ENCODE results near the gene PC.

PC gene

DNA sequence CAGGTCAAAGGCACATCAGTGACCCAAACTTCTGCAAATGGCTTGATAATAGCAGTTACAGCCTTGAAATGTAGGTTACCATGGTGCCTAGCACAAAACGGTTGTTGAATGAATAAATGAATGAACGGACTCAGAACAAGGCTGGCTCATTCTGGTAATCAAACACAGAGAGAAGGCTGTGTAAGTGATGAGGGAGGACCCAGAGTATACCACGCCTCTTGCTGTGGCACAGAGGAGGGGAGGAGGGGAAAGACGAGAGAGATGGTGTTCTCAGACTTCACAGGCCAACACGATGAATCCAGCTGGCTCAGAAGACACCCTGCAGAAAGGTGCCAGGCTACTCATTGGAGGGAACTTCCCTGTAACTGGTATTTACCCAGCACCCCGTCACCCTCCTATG lies 38.3 kb downstream of the PC start:
- Histone ChIP-seq H3K9ac (ENCODE audit: insufficient read length, low read depth) (no peak overlapping the region), H3K36me3 (ENCODE audit: insufficient read depth, insufficient read length, low read length) (no peaks in the 10 kb centered on the region), H3K9me3 (ENCODE audit: insufficient read depth, low read length) (no peaks in the 10 kb centered on the region), H3K4me1 (ENCODE audit: insufficient read depth, insufficient read length) (peaks cover 19% of the 10 kb centered on the region), H3K4me3 (ENCODE audit: insufficient read length, low read depth) (no peak overlapping the region), H3K27me3 (ENCODE audit: insufficient read depth, insufficient read length) (no peaks in the 10 kb centered on the region)
- TF ChIP-seq YY1 (IDR thresholded peaks at IDR 0.05; ENCODE audit: insufficient read depth, insufficient read length) = no peak
- no peak for TF ChIP-seq ZNF274 (IDR thresholded peaks at IDR 0.05; ENCODE audit: low read depth, low read length)
- TF ChIP-seq SUZ12 (IDR thresholded peaks at IDR 0.05; ENCODE audit: extremely low read depth, insufficient read depth, insufficient read length) = no peak
- DNase-seq (ENCODE audit: low read depth, low spot score) = no peak

- no peak overlapping the region for H3K9ac ChIP-seq (ENCODE audit: insufficient read length, low read depth)
- no peak overlapping the region for H3K4me3 ChIP-seq (ENCODE audit: insufficient read length, low read depth)
- H3K27me3 ChIP-seq (ENCODE audit: insufficient read depth, insufficient read length) = no peaks in the 10 kb centered on the region
- no peaks in the 10 kb centered on the region for H3K36me3 ChIP-seq (ENCODE audit: insufficient read depth, insufficient read length, low read length)
- H3K9me3 ChIP-seq (ENCODE audit: insufficient read depth, low read length) = no peaks in the 10 kb centered on the region
- DNase-seq (ENCODE audit: low read depth, low spot score) = no peak
- TF ChIP-seq SUZ12 (IDR thresholded peaks at IDR 0.05; ENCODE audit: extremely low read depth, insufficient read depth, insufficient read length) (no peak), ZNF274 (IDR thresholded peaks at IDR 0.05; ENCODE audit: low read depth, low read length) (no peak)
- H3K4me1 ChIP-seq (ENCODE audit: insufficient read depth, insufficient read length) = peaks cover 23% of the 10 kb centered on the region
Measured at GRCh38 chr11:66918741-66919140, 39.4 kb downstream of the PC start.

DNA sequence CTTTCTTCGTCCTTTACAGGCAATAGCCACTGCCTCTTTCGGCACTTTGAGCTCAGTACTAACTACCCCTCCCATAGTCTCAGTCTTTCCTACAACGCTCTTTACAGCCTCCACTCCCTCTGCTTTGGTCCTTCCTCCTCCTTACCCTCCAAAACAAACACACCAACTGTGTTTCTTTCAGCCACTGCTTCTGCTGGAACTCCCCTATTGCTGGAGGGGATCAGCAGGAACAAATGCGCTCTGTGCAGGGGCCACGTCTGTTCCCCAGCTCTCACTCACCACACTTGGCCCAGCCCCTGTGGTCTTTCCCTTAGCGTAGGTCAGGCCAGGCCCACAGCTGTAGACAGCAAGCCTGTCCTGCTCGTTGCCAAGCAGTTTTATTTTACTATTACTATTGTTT lies 42.3 kb downstream of the PC start:
- TF ChIP-seq YY1 (IDR thresholded peaks at IDR 0.05; ENCODE audit: insufficient read depth, insufficient read length) (no peak), ZNF274 (IDR thresholded peaks at IDR 0.05; ENCODE audit: low read depth, low read length) (no peak), SUZ12 (IDR thresholded peaks at IDR 0.05; ENCODE audit: extremely low read depth, insufficient read depth, insufficient read length) (no peak)
- H3K36me3 ChIP-seq (ENCODE audit: insufficient read depth, insufficient read length, low read length) = no peaks in the 10 kb centered on the region
- H3K9me3 ChIP-seq (ENCODE audit: insufficient read depth, low read length) = no peaks in the 10 kb centered on the region
- no peak for DNase-seq (ENCODE audit: low read depth, low spot score)
- H3K4me3 ChIP-seq (ENCODE audit: insufficient read length, low read depth) = no peak overlapping the region
- H3K9ac ChIP-seq (ENCODE audit: insufficient read length, low read depth) = peak overlapping the region; percentile 68
- no peaks in the 10 kb centered on the region for H3K27me3 ChIP-seq (ENCODE audit: insufficient read depth, insufficient read length)
- H3K4me1 ChIP-seq (ENCODE audit: insufficient read depth, insufficient read length) = peaks cover 35% of the 10 kb centered on the region

GRCh38 chr11:66915046-66915832 lies 42.9 kb downstream of the PC start:
- H3K4me3 ChIP-seq (ENCODE audit: insufficient read length, low read depth) = no peak overlapping the region
- peaks cover 31% of the 10 kb centered on the region for H3K4me1 ChIP-seq (ENCODE audit: insufficient read depth, insufficient read length)
- DNase-seq (ENCODE audit: low read depth, low spot score) = no peak
- H3K27me3 ChIP-seq (ENCODE audit: insufficient read depth, insufficient read length) = no peaks in the 10 kb centered on the region
- no peaks in the 10 kb centered on the region for H3K36me3 ChIP-seq (ENCODE audit: insufficient read depth, insufficient read length, low read length)
- TF ChIP-seq ZNF274 (IDR thresholded peaks at IDR 0.05; ENCODE audit: low read depth, low read length) (no peak), SUZ12 (IDR thresholded peaks at IDR 0.05; ENCODE audit: extremely low read depth, insufficient read depth, insufficient read length) (no peak), YY1 (IDR thresholded peaks at IDR 0.05; ENCODE audit: insufficient read depth, insufficient read length) (no peak)
- no peaks in the 10 kb centered on the region for H3K9me3 ChIP-seq (ENCODE audit: insufficient read depth, low read length)
- peak overlapping the region; percentile 68 for H3K9ac ChIP-seq (ENCODE audit: insufficient read length, low read depth)

DNA sequence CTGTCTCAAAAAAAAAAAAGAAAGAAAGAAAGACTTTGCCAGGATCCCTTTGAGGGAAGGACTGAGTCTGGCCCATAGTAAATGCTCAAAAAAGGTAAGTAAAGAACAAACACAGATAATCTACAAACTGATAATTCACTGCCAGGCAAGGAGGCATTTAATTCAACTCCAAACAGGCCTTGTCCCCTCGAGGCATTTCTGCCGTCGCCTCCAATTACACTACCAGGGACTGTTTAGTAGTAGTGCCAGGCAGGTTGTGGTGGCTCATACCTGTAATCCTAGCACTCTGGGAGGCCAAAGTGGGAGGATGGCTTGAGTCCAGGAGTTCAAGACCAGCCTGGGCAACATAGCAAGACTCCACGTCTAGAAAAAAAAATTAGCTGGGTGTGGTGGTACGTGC lies 43.7 kb downstream of the PC start:
- peaks cover 30% of the 10 kb centered on the region for H3K4me1 ChIP-seq (ENCODE audit: insufficient read depth, insufficient read length)
- no peak overlapping the region for H3K9ac ChIP-seq (ENCODE audit: insufficient read length, low read depth)
- no peak for DNase-seq (ENCODE audit: low read depth, low spot score)
- no peak for TF ChIP-seq SUZ12 (IDR thresholded peaks at IDR 0.05; ENCODE audit: extremely low read depth, insufficient read depth, insufficient read length)
- no peak for TF ChIP-seq ZNF274 (IDR thresholded peaks at IDR 0.05; ENCODE audit: low read depth, low read length)
- TF ChIP-seq YY1 (IDR thresholded peaks at IDR 0.05; ENCODE audit: insufficient read depth, insufficient read length) = no peak
- no peaks in the 10 kb centered on the region for H3K27me3 ChIP-seq (ENCODE audit: insufficient read depth, insufficient read length)
- H3K9me3 ChIP-seq (ENCODE audit: insufficient read depth, low read length) = no peaks in the 10 kb centered on the region
- H3K36me3 ChIP-seq (ENCODE audit: insufficient read depth, insufficient read length, low read length) = no peaks in the 10 kb centered on the region
- H3K4me3 ChIP-seq (ENCODE audit: insufficient read length, low read depth) = no peak overlapping the region

DNA sequence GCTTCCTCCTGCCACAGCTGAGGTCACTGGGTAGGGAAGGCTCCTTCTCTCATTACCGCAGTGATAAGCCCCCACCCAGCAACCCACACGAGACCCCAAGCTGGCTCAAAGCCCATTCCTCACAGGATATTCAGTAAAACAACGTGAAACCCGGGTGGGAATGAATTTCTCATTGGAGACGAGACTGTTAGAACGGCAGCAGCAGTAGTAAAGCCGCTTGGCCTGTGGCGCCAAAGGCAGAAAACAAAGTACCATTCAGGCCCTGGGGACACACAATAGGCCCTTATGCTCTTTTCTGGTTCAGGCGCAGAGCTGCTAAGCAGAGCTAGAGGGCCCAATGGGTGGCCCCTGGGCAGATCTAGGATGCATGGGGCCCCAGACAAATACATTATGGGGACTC lies 45.3 kb downstream of the PC start:
- no peak overlapping the region for H3K4me3 ChIP-seq (ENCODE audit: insufficient read length, low read depth)
- DNase-seq (ENCODE audit: low read depth, low spot score) = no peak

GRCh38 chr11:66912361-66912760 lies 45.8 kb downstream of the PC start:
- no peak for DNase-seq (ENCODE audit: low read depth, low spot score)
- no peak for TF ChIP-seq SUZ12 (IDR thresholded peaks at IDR 0.05; ENCODE audit: extremely low read depth, insufficient read depth, insufficient read length)
- TF ChIP-seq YY1 (IDR thresholded peaks at IDR 0.05; ENCODE audit: insufficient read depth, insufficient read length) = no peak
- TF ChIP-seq ZNF274 (IDR thresholded peaks at IDR 0.05; ENCODE audit: low read depth, low read length) = no peak
- no peaks in the 10 kb centered on the region for H3K9me3 ChIP-seq (ENCODE audit: insufficient read depth, low read length)
- H3K36me3 ChIP-seq (ENCODE audit: insufficient read depth, insufficient read length, low read length) = no peaks in the 10 kb centered on the region
- H3K9ac ChIP-seq (ENCODE audit: insufficient read length, low read depth) = peak overlapping the region; percentile 34
- H3K27me3 ChIP-seq (ENCODE audit: insufficient read depth, insufficient read length) = no peaks in the 10 kb centered on the region
- peaks cover 38% of the 10 kb centered on the region for H3K4me1 ChIP-seq (ENCODE audit: insufficient read depth, insufficient read length)
- no peak overlapping the region for H3K4me3 ChIP-seq (ENCODE audit: insufficient read length, low read depth)

More for the DNA sequence above, 45.3 kb downstream of the PC start:
- Histone ChIP-seq H3K9me3 (ENCODE audit: insufficient read depth, low read length) (no peaks in the 10 kb centered on the region), H3K36me3 (ENCODE audit: insufficient read depth, insufficient read length, low read length) (no peaks in the 10 kb centered on the region), H3K9ac (ENCODE audit: insufficient read length, low read depth) (peak overlapping the region; percentile 34), H3K27me3 (ENCODE audit: insufficient read depth, insufficient read length) (no peaks in the 10 kb centered on the region), H3K4me1 (ENCODE audit: insufficient read depth, insufficient read length) (peaks cover 38% of the 10 kb centered on the region)
- TF ChIP-seq YY1 (IDR thresholded peaks at IDR 0.05; ENCODE audit: insufficient read depth, insufficient read length) = no peak
- no peak for TF ChIP-seq ZNF274 (IDR thresholded peaks at IDR 0.05; ENCODE audit: low read depth, low read length)
- TF ChIP-seq SUZ12 (IDR thresholded peaks at IDR 0.05; ENCODE audit: extremely low read depth, insufficient read depth, insufficient read length) = no peak
